Liver (tissue), 9 donors: ENCODE measurements around the gene KNDC1. TPM values are rescaled to one million over a fixed set of nuclear protein-coding genes. Genes with fewer than 3 reads are reported as not detected.

ENCODE experiments used
- DNase-seq: peaks from one replicate; pipeline ENCODE4 v3.0.0-alpha.2; 2017; ENCODE audit warnings: low spot score
- H3K27ac ChIP-seq, 2 donors: one replicate each; pipeline ENCODE4 v1.7.0; 2013; ENCODE audit warnings: inconsistent platforms in 2 of 2, low read length in 2 of 2, control low read depth in 1 of 2, low read depth in 1 of 2, mild to moderate bottlenecking in 1 of 2
- H3K27me3 ChIP-seq, 4 donors: one replicate each; pipeline versions ENCODE4 v1.6.1 to v1.7.0; 2013; ENCODE audit warnings: low read length in 3 of 4, inconsistent platforms in 1 of 4, mild to moderate bottlenecking in 1 of 4, moderate library complexity in 1 of 4; ENCODE audit not compliant: control insufficient read depth in 4 of 4, insufficient read depth in 4 of 4
- H3K36me3 ChIP-seq, 4 donors: one replicate each; pipeline versions ENCODE4 v1.6.1 to v1.7.0; 2013; ENCODE audit warnings: low read length in 3 of 4, mild to moderate bottlenecking in 3 of 4, low read depth in 1 of 4, moderate library complexity in 1 of 4; ENCODE audit not compliant: control insufficient read depth in 4 of 4, insufficient read depth in 3 of 4
- H3K4me1 ChIP-seq, 4 donors: one replicate each; pipeline versions ENCODE4 v1.6.1 to v1.7.0; 2013; ENCODE audit warnings: low read length in 3 of 4, mild to moderate bottlenecking in 3 of 4, moderate library complexity in 1 of 4; ENCODE audit not compliant: control insufficient read depth in 4 of 4, insufficient read depth in 4 of 4
- H3K4me3 ChIP-seq, 3 donors: one replicate each; pipeline versions ENCODE4 v1.6.1 to v1.7.0; 2013; ENCODE audit warnings: low read length in 3 of 3, control low read depth in 1 of 3, low read depth in 1 of 3, mild to moderate bottlenecking in 1 of 3
- H3K9ac ChIP-seq, 2 donors: one replicate each; pipeline ENCODE4 v1.7.0; 2013; ENCODE audit warnings: low read length in 2 of 2, mild to moderate bottlenecking in 2 of 2, moderate library complexity in 2 of 2, control low read depth in 1 of 2, low read depth in 1 of 2
- H3K9me3 ChIP-seq, 4 donors: one replicate each; pipeline versions ENCODE4 v1.6.1 to v1.7.0; 2013; ENCODE audit warnings: low read length in 3 of 4; ENCODE audit not compliant: control insufficient read depth in 4 of 4
- EGR1 ChIP-seq, 2 donors: IDR thresholded peaks; 2 replicates each; pipeline ENCODE4 v1.6.1; 2016 to 2018; ENCODE audit warnings: antibody characterized with exemption in 2 of 2, low read depth in 2 of 2
- FOXA2 ChIP-seq: IDR thresholded peaks from 2 replicates; pipeline ENCODE4 v1.6.1; 2016; ENCODE audit warnings: antibody characterized with exemption
- GABPA ChIP-seq, 2 donors: IDR thresholded peaks in 1 of 2; conservative IDR thresholded peaks in 1 of 2; 2 replicates each; pipeline ENCODE4 v1.6.1; 2016; ENCODE audit warnings: antibody characterized with exemption in 2 of 2, mild to moderate bottlenecking in 1 of 2, moderate library complexity in 1 of 2
- HNF4A ChIP-seq, 2 donors: conservative IDR thresholded peaks; 2 replicates each; pipeline ENCODE4 v1.6.1; 2016; ENCODE audit warnings: antibody characterized with exemption in 2 of 2, mild to moderate bottlenecking in 2 of 2
- HNF4G ChIP-seq: IDR thresholded peaks from 2 replicates; pipeline ENCODE4 v1.6.1; 2016; ENCODE audit warnings: antibody characterized with exemption
- JUND ChIP-seq, 2 donors: IDR thresholded peaks; 2 replicates each; pipeline ENCODE4 v1.6.1; 2016; ENCODE audit warnings: antibody characterized with exemption in 2 of 2
- RAD21 ChIP-seq, 2 donors: IDR thresholded peaks; 2 replicates each; pipeline ENCODE4 v1.6.1; 2016; ENCODE audit warnings: antibody characterized with exemption in 2 of 2, mild to moderate bottlenecking in 2 of 2
- RXRA ChIP-seq, 2 donors: IDR thresholded peaks; 2 replicates each; pipeline ENCODE4 v1.6.1; 2017 to 2018; ENCODE audit warnings: antibody characterized with exemption in 2 of 2, mild to moderate bottlenecking in 1 of 2
- TAF1 ChIP-seq: conservative IDR thresholded peaks from 2 replicates; pipeline ENCODE4 v1.6.1; 2016; ENCODE audit warnings: antibody characterized with exemption, mild to moderate bottlenecking
- YY1 ChIP-seq: IDR thresholded peaks from 2 replicates; pipeline ENCODE4 v1.6.1; 2016; ENCODE audit warnings: antibody characterized with exemption, mild to moderate bottlenecking
- WGBS: extraction: QIAGEN DNeasy Blood & Tissue Kit; methylation state at CpG from one replicate; pipeline ENCODE4 v1.1.7; 2013; 5-methylcytosine and 5-hydroxymethylcytosine counted together
- polyA plus RNA-seq, 2 donors: library from polyadenylated mRNA; stranded (reverse) in 1 of 2; unstranded in 1 of 2; fragments of 200-250 nt in 1 of 2; fragments of >200 nt in 1 of 2; fragmentation: Nextera tagmentation in 1 of 2; extraction: Ambion mirVana in 1 of 2; gene quantifications; one replicate each; pipeline versions ENCODE4 v1.2.1 to v1.2.3, GENCODE V29; 2013 to 2015
- total RNA-seq, 2 donors: library from RNA; depleted of rRNA; stranded (reverse); fragments of >200 nt; gene quantifications; one replicate each; pipeline ENCODE4 v1.2.3, GENCODE V29; 2014
- TF ChIP-seq, protein P1 (sequence below): IDR thresholded peaks from 2 replicates; pipeline ENCODE4 v1.6.1; 2016; ENCODE audit warnings: antibody characterized with exemption
- TF ChIP-seq, protein P2 (sequence below): fragments of 150-350 bp; IDR thresholded peaks from 2 replicates; pipeline ENCODE4 v1.5.1; 2017; ENCODE audit warnings: improper control_type of control experiment, low read depth, low read length; ENCODE audit not compliant: missing input control
- TF ChIP-seq, protein P3 (sequence below): IDR thresholded peaks from 2 replicates; pipeline ENCODE4 v1.6.1; 2016; ENCODE audit warnings: antibody characterized with exemption, mild to moderate bottlenecking
- donor health status: healthy.
- donor health status: healthy.
- donor health status: healthy.
- donor health status: healthy.
- donor health status: healthy.

The KNDC1 gene
- total and polyA plus RNA-seq, 4 donors = 0.53 to 12.9 (median 4.3) TPM

DNA sequence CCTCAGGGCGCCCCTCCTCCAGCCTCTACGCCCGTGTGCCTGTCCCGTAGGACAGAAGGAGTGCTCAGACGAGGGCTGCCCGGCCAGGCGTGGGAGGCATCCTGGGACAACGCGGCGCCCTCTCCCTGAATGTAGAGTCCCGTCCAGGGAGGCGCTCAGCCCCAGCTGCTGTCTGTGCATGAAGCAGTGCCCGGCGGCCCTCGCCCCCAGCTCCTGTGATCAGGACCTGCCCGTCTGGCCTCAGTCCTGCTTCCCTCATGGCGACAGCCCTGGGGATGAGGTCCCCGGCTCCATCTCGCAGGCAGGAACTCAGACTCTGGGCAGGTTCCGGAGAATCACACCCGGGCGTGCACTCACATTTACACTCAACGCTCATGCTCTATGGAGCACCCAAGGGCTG is 45.1 kb downstream of the KNDC1 start:
- TF ChIP-seq HNF4A (conservative IDR thresholded peaks at IDR 0.05) = no peak
- TF ChIP-seq RXRA (IDR thresholded peaks at IDR 0.05) = no peak
- no peak for TF ChIP-seq EGR1 (IDR thresholded peaks at IDR 0.05; ENCODE audit: low read depth in 2 of 2)

DNA sequence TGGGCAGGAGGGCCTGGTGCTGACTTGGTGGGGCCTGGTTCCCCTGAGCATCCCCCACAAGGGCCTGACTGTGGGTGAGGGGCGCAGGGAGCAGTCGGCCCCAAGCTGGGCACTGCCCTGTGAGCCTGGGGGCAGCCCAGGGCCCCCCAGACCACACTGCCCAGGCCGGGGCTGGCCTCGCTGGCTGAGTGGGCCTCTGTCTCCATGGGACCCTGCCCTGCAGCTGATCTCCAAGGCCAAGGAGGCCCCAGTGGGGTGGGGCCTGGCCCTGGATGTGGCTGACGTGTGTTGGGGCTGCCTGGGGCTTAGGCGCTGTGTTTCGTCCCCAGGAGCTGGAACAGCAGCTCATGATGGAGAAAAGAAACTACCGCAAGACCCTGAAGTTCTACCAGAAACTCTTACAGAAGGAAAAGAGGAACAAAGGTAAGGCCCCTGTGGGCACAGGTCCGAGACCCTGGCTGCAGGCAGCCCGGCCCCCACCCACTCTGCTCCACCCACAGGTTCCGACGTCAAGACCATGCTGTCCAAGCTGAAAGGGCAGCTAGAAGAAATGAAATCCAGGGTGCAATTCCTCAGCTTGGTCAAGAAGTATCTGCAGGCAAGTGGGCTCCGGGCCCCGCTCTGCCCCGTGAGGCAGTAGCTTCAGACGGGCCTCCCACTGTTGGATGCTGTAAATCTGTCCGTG is 46.5 kb downstream of the KNDC1 start:
- no peak for DNase-seq
- H3K27me3 ChIP-seq = no peaks in the 10 kb centered on the region
- no peak overlapping the region for H3K9ac ChIP-seq
- H3K36me3 ChIP-seq = peaks cover 0 to 10% (median 0%) of the 10 kb centered on the region in 4 donors
- 83% methylated on average over 17 of the region's 17 CpGs for WGBS
- no peak for TF ChIP-seq EGR1 (IDR thresholded peaks at IDR 0.05; ENCODE audit: low read depth in 2 of 2)
- no peak for TF ChIP-seq HNF4G
- no peak for TF ChIP-seq JUND (IDR thresholded peaks at IDR 0.05)
- TF ChIP-seq, protein P1, sequence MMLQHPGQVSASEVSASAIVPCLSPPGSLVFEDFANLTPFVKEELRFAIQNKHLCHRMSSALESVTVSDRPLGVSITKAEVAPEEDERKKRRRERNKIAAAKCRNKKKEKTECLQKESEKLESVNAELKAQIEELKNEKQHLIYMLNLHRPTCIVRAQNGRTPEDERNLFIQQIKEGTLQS = no peak
- TF ChIP-seq YY1 = no peak
- TF ChIP-seq, protein P2, sequence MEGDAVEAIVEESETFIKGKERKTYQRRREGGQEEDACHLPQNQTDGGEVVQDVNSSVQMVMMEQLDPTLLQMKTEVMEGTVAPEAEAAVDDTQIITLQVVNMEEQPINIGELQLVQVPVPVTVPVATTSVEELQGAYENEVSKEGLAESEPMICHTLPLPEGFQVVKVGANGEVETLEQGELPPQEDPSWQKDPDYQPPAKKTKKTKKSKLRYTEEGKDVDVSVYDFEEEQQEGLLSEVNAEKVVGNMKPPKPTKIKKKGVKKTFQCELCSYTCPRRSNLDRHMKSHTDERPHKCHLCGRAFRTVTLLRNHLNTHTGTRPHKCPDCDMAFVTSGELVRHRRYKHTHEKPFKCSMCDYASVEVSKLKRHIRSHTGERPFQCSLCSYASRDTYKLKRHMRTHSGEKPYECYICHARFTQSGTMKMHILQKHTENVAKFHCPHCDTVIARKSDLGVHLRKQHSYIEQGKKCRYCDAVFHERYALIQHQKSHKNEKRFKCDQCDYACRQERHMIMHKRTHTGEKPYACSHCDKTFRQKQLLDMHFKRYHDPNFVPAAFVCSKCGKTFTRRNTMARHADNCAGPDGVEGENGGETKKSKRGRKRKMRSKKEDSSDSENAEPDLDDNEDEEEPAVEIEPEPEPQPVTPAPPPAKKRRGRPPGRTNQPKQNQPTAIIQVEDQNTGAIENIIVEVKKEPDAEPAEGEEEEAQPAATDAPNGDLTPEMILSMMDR = no peak
- TF ChIP-seq GABPA (IDR thresholded peaks at IDR 0.05 in 1 of 2, conservative IDR thresholded peaks at IDR 0.05 in 1 of 2) = no peak
- TF ChIP-seq FOXA2 = no peak
- no peaks in the 10 kb centered on the region for H3K4me1 ChIP-seq
- no peaks in the 10 kb centered on the region for H3K9me3 ChIP-seq
- H3K27ac ChIP-seq = no peak overlapping the region
- no peak overlapping the region for H3K4me3 ChIP-seq

More for the DNA sequence above, 45.1 kb downstream of the KNDC1 start:
- WGBS = 88% methylated on average over 23 of the region's 23 CpGs
- H3K4me3 ChIP-seq = no peak overlapping the region
- H3K9ac ChIP-seq = no peak overlapping the region
- no peaks in the 10 kb centered on the region for H3K9me3 ChIP-seq
- H3K36me3 ChIP-seq = peaks cover 0 to 13% (median 0%) of the 10 kb centered on the region in 4 donors
- no peaks in the 10 kb centered on the region for H3K27me3 ChIP-seq
- no peak for DNase-seq
- H3K4me1 ChIP-seq = no peaks in the 10 kb centered on the region
- H3K27ac ChIP-seq = no peak overlapping the region

DNA sequence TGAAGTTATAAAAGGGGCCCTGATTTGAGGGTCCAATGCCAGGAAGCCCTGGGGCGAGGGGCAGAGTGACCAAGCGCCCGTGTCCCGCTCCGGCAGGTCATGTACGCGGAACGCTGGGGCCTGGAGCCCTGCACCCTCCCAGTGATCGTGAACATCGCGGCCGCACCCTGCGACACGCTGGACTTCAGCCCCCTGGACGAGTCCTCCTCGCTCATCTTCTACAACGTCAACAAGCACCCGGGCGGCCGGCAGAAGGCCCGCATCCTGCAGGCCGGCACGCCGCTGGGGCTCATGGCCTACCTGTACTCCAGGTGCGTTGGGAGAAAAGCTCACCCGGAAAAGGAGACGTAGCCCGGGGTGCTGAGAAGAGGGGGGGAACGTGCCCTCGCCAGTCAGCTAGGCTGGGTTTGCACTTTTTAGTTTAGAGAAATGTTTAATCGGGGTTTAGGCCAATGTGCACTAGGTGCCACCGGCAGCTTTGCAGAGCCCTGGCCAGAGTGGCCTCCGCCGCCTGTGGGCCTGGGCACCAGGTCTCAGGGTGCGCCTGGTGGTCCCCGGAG is 47.1 kb downstream of the KNDC1 start:
- no peak for DNase-seq
- 89% methylated on average over 36 of the region's 36 CpGs for WGBS
- Histone ChIP-seq H3K4me3 (no peak overlapping the region), H3K4me1 (no peaks in the 10 kb centered on the region), H3K27ac (no peak overlapping the region), H3K9ac (no peak overlapping the region), H3K9me3 (no peaks in the 10 kb centered on the region), H3K36me3 (peaks cover 0 to 5% (median 0%) of the 10 kb centered on the region in 4 donors), H3K27me3 (peaks cover 0 to 2% (median 0%) of the 10 kb centered on the region in 4 donors)
- TF ChIP-seq HNF4A (conservative IDR thresholded peaks at IDR 0.05) (no peak), HNF4G (no peak), FOXA2 (no peak), RAD21 (IDR thresholded peaks at IDR 0.05) (no peak), GABPA (IDR thresholded peaks at IDR 0.05 in 1 of 2, conservative IDR thresholded peaks at IDR 0.05 in 1 of 2) (no peak), TAF1 (no peak)
- TF ChIP-seq, protein P3, sequence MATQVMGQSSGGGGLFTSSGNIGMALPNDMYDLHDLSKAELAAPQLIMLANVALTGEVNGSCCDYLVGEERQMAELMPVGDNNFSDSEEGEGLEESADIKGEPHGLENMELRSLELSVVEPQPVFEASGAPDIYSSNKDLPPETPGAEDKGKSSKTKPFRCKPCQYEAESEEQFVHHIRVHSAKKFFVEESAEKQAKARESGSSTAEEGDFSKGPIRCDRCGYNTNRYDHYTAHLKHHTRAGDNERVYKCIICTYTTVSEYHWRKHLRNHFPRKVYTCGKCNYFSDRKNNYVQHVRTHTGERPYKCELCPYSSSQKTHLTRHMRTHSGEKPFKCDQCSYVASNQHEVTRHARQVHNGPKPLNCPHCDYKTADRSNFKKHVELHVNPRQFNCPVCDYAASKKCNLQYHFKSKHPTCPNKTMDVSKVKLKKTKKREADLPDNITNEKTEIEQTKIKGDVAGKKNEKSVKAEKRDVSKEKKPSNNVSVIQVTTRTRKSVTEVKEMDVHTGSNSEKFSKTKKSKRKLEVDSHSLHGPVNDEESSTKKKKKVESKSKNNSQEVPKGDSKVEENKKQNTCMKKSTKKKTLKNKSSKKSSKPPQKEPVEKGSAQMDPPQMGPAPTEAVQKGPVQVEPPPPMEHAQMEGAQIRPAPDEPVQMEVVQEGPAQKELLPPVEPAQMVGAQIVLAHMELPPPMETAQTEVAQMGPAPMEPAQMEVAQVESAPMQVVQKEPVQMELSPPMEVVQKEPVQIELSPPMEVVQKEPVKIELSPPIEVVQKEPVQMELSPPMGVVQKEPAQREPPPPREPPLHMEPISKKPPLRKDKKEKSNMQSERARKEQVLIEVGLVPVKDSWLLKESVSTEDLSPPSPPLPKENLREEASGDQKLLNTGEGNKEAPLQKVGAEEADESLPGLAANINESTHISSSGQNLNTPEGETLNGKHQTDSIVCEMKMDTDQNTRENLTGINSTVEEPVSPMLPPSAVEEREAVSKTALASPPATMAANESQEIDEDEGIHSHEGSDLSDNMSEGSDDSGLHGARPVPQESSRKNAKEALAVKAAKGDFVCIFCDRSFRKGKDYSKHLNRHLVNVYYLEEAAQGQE = no peak
- TF ChIP-seq, protein P2 = no peak
